Measurements from ENCODE around the gene RBMS2. TPM values are rescaled to one million over a fixed set of nuclear protein-coding genes. Genes with fewer than 3 reads are reported as not detected.
A peak's percentile ranks its signal among the peaks of the same experiment; 100 is the strongest.

Gene RBMS2
- total and polyA plus RNA-seq, 9 of the 15 experiments (the other 6 are each of a cell fraction or from before 2014, with no cell fraction given), result 0.08 to 10.5 (median 0.31) TPM

- TF ChIP-seq ZNF280B (CRISPR knock-in tag; IDR thresholded peaks at IDR 0.05) (no peak), AFF4 (CRISPR knock-in tag; IDR thresholded peaks at IDR 0.05) (no peak), CEBPG (CRISPR knock-in tag; IDR thresholded peaks at IDR 0.05) (no peak), CEBPG (tag; conservative IDR thresholded peaks at IDR 0.05 in 1 of 2, IDR thresholded peaks at IDR 0.05 in 1 of 2) (no peak), DACH1 (IDR thresholded peaks at IDR 0.05; ENCODE audit: partially characterized antibody) (no peak), BMI1 (IDR thresholded peaks at IDR 0.05; ENCODE audit: low read length) (no peak), MEF2D (tag; conservative IDR thresholded peaks at IDR 0.05; ENCODE audit: low read depth) (no peak), MXD1 (CRISPR knock-in tag; IDR thresholded peaks at IDR 0.05; ENCODE audit: borderline replicate concordance, poor library complexity, severe bottlenecking) (no peak), ZNF232 (CRISPR knock-in tag; IDR thresholded peaks at IDR 0.05) (no peak), MAZ (CRISPR knock-in tag; conservative IDR thresholded peaks at IDR 0.05 in 1 of 2, IDR thresholded peaks at IDR 0.05 in 1 of 2) (peak in 1 of 2 experiments; percentile 80; a peak in 2 of 4 replicates), TAF1 (IDR thresholded peaks at IDR 0.05; ENCODE audit: control insufficient read depth, extremely low read depth, insufficient read depth, low read length, severe bottlenecking) (no peak), PATZ1 (CRISPR knock-in tag; IDR thresholded peaks at IDR 0.05; ENCODE audit: borderline replicate concordance) (no peak), DPF2 (IDR thresholded peaks at IDR 0.05) (peak; percentile 49), VEZF1 (CRISPR knock-in tag; IDR thresholded peaks at IDR 0.05) (peak; percentile 92), RBM34 (IDR thresholded peaks at IDR 0.05; ENCODE audit: borderline replicate concordance, insufficient read depth, low read length) (no peak)
These were observed at the start of gene RBMS2 (continued) for GRCh38 chr12:56521590-56522371.

Data from K562 (cell line).